ENCODE results near the gene CDS2. TPM values are rescaled to one million over a fixed set of nuclear protein-coding genes. Genes with fewer than 3 reads are reported as not detected.

CDS2 gene
- total and polyA plus RNA-seq, 2 of the 13 experiments (the other 11 are each of a cell fraction or from before 2014, with no cell fraction given) = 81.3 to 153 TPM

DNA sequence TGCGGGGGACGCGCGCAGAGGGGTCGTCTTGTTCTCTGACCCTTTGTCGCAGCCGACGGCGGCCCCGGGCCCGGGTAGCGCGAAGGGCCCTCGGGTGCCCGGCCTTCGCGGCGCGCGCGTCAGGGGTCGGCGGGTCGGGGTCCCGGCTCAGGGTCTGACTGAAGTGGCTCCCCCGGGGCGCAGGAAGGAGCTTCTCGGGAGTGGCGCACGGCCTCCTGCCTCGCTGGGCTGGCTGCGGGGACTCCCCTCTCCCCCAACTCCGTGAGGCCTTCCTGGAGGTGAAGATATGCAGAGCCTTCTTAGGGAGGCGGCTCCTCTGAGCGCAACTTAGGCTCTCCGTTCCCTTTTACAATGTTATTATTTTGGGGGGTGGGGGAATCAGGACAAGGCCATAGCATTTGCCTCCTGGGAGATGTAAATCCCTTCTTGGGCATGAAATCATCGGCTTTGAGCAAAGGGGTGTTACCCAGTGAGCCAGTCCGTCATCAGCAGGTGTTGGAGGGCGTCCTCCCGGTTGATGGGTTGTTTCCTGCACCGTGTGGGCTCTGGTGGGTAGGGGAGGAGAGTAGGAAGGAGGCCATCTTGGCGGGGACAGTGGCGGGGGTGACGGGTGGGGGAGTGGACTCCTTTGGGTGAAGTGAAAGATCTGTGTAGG lies 523 bp downstream of the CDS2 start (continued):
- TF ChIP-seq AGO2 (optimal IDR thresholded peaks at IDR 0.05; ENCODE audit: low read depth, low read length) (peak; percentile 78), DZIP1 (CRISPR knock-in tag; IDR thresholded peaks at IDR 0.05) (no peak), SRY (CRISPR knock-in tag; IDR thresholded peaks at IDR 0.05) (peak; percentile 55; the same call in 1 of the 2 replicates), ELF4 (CRISPR knock-in tag; IDR thresholded peaks at IDR 0.05; ENCODE audit: borderline replicate concordance) (no peak; the same call in 1 of the 2 replicates), ZNF605 (CRISPR knock-in tag; IDR thresholded peaks at IDR 0.05) (peak; percentile 58; the same call in 1 of the 2 replicates), BHLHE40 (IDR thresholded peaks at IDR 0.05; ENCODE audit: low read length) (peak; percentile 3; the same call in 1 of the 2 replicates), ZFP37 (CRISPR knock-in tag; IDR thresholded peaks at IDR 0.05; ENCODE audit: borderline replicate concordance) (0 out of 2 replicates have a peak, but pooled peaks have one; percentile 17), KDM5A (IDR thresholded peaks at IDR 0.05; ENCODE audit: borderline replicate concordance, low read length) (peak; percentile 71), TBP (CRISPR knock-in tag; IDR thresholded peaks at IDR 0.05) (0 out of 2 replicates have a peak, but pooled peaks have one; percentile 36), ZFP62 (CRISPR knock-in tag; IDR thresholded peaks at IDR 0.05) (no peak), XBP1 (CRISPR knock-in tag; IDR thresholded peaks at IDR 0.05) (no peak), POLR2A (IDR thresholded peaks at IDR 0.05; ENCODE audit: insufficient read depth in 1 of 2, low read depth in 2 of 2, low read length in 2 of 2) (0 out of 4 replicates have a peak, but pooled peaks of 1 of the 2 experiments have one; percentile 24), ZNF749 (CRISPR knock-in tag; IDR thresholded peaks at IDR 0.05; ENCODE audit: borderline replicate concordance) (peak; percentile 87; the same call in 1 of the 2 replicates), ZNF883 (CRISPR knock-in tag; IDR thresholded peaks at IDR 0.05; ENCODE audit: not compliant biosample characterization) (peak; percentile 93), ZEB1 (IDR thresholded peaks at IDR 0.05; ENCODE audit: insufficient replicate concordance, low read depth) (peak; percentile 22), ZBTB7A (CRISPR knock-in tag; IDR thresholded peaks at IDR 0.05) (peak; percentile 94), ZNF446 (CRISPR knock-in tag; IDR thresholded peaks at IDR 0.05) (peak; percentile 41; the same call in 1 of the 2 replicates), YEATS4 (CRISPR knock-in tag; IDR thresholded peaks at IDR 0.05; ENCODE audit: borderline replicate concordance) (peak; percentile 40; the same call in 1 of the 2 replicates)
- TF ChIP-seq, protein P1, sequence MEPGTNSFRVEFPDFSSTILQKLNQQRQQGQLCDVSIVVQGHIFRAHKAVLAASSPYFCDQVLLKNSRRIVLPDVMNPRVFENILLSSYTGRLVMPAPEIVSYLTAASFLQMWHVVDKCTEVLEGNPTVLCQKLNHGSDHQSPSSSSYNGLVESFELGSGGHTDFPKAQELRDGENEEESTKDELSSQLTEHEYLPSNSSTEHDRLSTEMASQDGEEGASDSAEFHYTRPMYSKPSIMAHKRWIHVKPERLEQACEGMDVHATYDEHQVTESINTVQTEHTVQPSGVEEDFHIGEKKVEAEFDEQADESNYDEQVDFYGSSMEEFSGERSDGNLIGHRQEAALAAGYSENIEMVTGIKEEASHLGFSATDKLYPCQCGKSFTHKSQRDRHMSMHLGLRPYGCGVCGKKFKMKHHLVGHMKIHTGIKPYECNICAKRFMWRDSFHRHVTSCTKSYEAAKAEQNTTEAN (CRISPR knock-in tag; conservative IDR thresholded peaks at IDR 0.05) = no peak
- TF ChIP-seq, protein P2, sequence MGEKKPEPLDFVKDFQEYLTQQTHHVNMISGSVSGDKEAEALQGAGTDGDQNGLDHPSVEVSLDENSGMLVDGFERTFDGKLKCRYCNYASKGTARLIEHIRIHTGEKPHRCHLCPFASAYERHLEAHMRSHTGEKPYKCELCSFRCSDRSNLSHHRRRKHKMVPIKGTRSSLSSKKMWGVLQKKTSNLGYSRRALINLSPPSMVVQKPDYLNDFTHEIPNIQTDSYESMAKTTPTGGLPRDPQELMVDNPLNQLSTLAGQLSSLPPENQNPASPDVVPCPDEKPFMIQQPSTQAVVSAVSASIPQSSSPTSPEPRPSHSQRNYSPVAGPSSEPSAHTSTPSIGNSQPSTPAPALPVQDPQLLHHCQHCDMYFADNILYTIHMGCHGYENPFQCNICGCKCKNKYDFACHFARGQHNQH (CRISPR knock-in tag; IDR thresholded peaks at IDR 0.05) = no peak
- TF ChIP-seq, protein P3, sequence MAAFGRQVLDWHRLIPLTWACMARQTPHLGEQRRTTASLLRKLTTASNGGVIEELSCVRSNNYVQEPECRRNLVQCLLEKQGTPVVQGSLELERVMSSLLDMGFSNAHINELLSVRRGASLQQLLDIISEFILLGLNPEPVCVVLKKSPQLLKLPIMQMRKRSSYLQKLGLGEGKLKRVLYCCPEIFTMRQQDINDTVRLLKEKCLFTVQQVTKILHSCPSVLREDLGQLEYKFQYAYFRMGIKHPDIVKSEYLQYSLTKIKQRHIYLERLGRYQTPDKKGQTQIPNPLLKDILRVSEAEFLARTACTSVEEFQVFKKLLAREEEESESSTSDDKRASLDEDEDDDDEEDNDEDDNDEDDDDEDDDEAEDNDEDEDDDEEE (CRISPR knock-in tag; IDR thresholded peaks at IDR 0.05) = peak; percentile 99
- TF ChIP-seq, protein P4, sequence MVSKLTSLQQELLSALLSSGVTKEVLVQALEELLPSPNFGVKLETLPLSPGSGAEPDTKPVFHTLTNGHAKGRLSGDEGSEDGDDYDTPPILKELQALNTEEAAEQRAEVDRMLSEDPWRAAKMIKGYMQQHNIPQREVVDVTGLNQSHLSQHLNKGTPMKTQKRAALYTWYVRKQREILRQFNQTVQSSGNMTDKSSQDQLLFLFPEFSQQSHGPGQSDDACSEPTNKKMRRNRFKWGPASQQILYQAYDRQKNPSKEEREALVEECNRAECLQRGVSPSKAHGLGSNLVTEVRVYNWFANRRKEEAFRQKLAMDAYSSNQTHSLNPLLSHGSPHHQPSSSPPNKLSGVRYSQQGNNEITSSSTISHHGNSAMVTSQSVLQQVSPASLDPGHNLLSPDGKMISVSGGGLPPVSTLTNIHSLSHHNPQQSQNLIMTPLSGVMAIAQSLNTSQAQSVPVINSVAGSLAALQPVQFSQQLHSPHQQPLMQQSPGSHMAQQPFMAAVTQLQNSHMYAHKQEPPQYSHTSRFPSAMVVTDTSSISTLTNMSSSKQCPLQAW (CRISPR knock-in tag; IDR thresholded peaks at IDR 0.05) = peak; percentile 64; the same call in 1 of the 2 replicates

All from HepG2 (cell line).